B cell (primary cell): ENCODE data around the gene GPI. TPM values are rescaled to one million over a fixed set of nuclear protein-coding genes. Genes with fewer than 3 reads are reported as not detected.

Experiments
- ATAC-seq: fragments of 200-7000 bp; cut with Tn5 transposase; one replicate; pipeline ENCODE4 v1.10.0; 2021; ENCODE audit warnings: low read depth, mild to moderate bottlenecking, moderate number of reproducible peaks, moderate library complexity
- CTCF ChIA-PET: fragments of 350-600 bp; sonication (Branson Sonifier 250); formaldehyde crosslinking; loops from one replicate; lab custom pipeline; 2021; ENCODE audit warnings: antibody characterized with exemption, inconsistent platforms; lab: Charles Lee
- POLR2A ChIA-PET: fragments of 350-600 bp; sonication (Branson Sonifier 250); formaldehyde crosslinking; loops from one replicate; lab custom pipeline; 2021; ENCODE audit warnings: antibody characterized with exemption; lab: Charles Lee
- DNase-seq: peaks from one replicate; pipeline ENCODE4 v3.0.0; 2013
- H2AFZ ChIP-seq: 2 replicates; pipeline ENCODE4 v1.6.1; 2012; ENCODE audit warnings: mild to moderate bottlenecking, low read depth, low read length; ENCODE audit not compliant: insufficient read depth, poor library complexity, severe bottlenecking
- H3K27ac ChIP-seq, 2 donors: 1 replicate in 1 of 2; 2 replicates in 1 of 2; pipeline ENCODE4 v1.5.1; 2012 to 2013; ENCODE audit warnings: low read length in 2 of 2, mild to moderate bottlenecking in 2 of 2, moderate library complexity in 1 of 2
- H3K27me3 ChIP-seq, 4 experiments: fragments of 200-600 bp in 1 of 4; sonication (generic) in 1 of 4; replicated peaks in 1 of 4; 1 replicate in 2 of 4; 2 replicates in 2 of 4; pipeline versions ENCODE4 v1.6.1 to v1.7.0; 2013 to 2016; ENCODE audit warnings: low read length in 3 of 4, mild to moderate bottlenecking in 2 of 4, mixed read lengths in 1 of 4, moderate library complexity in 1 of 4; ENCODE audit not compliant: insufficient read depth in 4 of 4, control insufficient read depth in 3 of 4; ENCODE audit errors: control extremely low read depth in 1 of 4
- H3K36me3 ChIP-seq, 2 experiments: replicated peaks in 1 of 2; 1 replicate in 1 of 2; 2 replicates in 1 of 2; pipeline versions ENCODE4 v1.6.1 to v1.7.1; 2013; ENCODE audit warnings: low read length in 1 of 2; ENCODE audit not compliant: insufficient read depth in 2 of 2, control insufficient read depth in 1 of 2; ENCODE audit errors: control extremely low read depth in 1 of 2, extremely low read depth in 1 of 2
- H3K4me1 ChIP-seq, 2 donors: fragments of 200-600 bp in 1 of 2; sonication (generic) in 1 of 2; 1 replicate in 1 of 2; 2 replicates in 1 of 2; pipeline versions ENCODE4 v1.5.1 to v1.6.1; 2013 to 2017; ENCODE audit warnings: low read length in 2 of 2; ENCODE audit not compliant: control insufficient read depth in 2 of 2, insufficient read depth in 2 of 2
- H3K4me2 ChIP-seq: replicated peaks from 2 replicates; pipeline ENCODE3; 2012; ENCODE audit warnings: mild to moderate bottlenecking, low read depth, low read length; ENCODE audit not compliant: poor library complexity, severe bottlenecking
- H3K4me3 ChIP-seq, 5 experiments: fragments of 200-600 bp in 1 of 5; sonication (generic) in 1 of 5; 1 replicate in 3 of 5; 2 replicates in 2 of 5; pipeline versions ENCODE4 v1.5.1 to v1.7.0; 2011 to 2016; ENCODE audit warnings: low read length in 4 of 5, mild to moderate bottlenecking in 4 of 5, low read depth in 2 of 5, control low read depth in 1 of 5, moderate library complexity in 1 of 5; ENCODE audit not compliant: insufficient read depth in 1 of 5; ENCODE audit errors: control extremely low read depth in 1 of 5, extremely low read depth in 1 of 5
- H3K79me2 ChIP-seq: fragments of 200-600 bp; sonication (generic); one replicate; pipeline ENCODE4 v1.6.0; 2016; ENCODE audit warnings: low read length; ENCODE audit not compliant: control insufficient read depth, insufficient read depth
- H3K9ac ChIP-seq: fragments of 200-600 bp; sonication (generic); 2 replicates; pipeline ENCODE4 v1.6.1; 2017; ENCODE audit warnings: mild to moderate bottlenecking, low read length, moderate library complexity
- H3K9me3 ChIP-seq, 3 donors: one replicate each; pipeline versions ENCODE4 v1.6.1 to v1.7.1; 2013; ENCODE audit warnings: low read length in 2 of 3; ENCODE audit not compliant: control insufficient read depth in 2 of 3, insufficient read depth in 1 of 3; ENCODE audit errors: control extremely low read depth in 1 of 3
- H4K20me1 ChIP-seq: 2 replicates; pipeline ENCODE4 v1.6.0; 2012; ENCODE audit warnings: mild to moderate bottlenecking, low read length; ENCODE audit not compliant: insufficient read depth, control insufficient read depth, poor library complexity, severe bottlenecking
- H3K27ac Mint-ChIP-seq: one replicate; pipeline ENCODE4 v1.8.0; 2021; ENCODE audit warnings: mixed read lengths
- H3K27me3 Mint-ChIP-seq: one replicate; pipeline ENCODE4 v1.8.0; 2021; ENCODE audit warnings: mixed read lengths
- H3K4me1 Mint-ChIP-seq: one replicate; pipeline ENCODE4 v1.8.0; 2021; ENCODE audit warnings: mixed read lengths
- H3K4me3 Mint-ChIP-seq: one replicate; pipeline ENCODE4 v1.8.0; 2021; ENCODE audit warnings: mixed read lengths
- H3K9me3 Mint-ChIP-seq: one replicate; pipeline ENCODE4 v1.8.0; 2022; ENCODE audit warnings: mixed read lengths; ENCODE audit not compliant: insufficient read depth
- EZH2 ChIP-seq: IDR thresholded peaks from 2 replicates; pipeline ENCODE4 v1.6.1; 2012; ENCODE audit warnings: borderline replicate concordance, low read depth, mild to moderate bottlenecking, moderate library complexity, low read length; ENCODE audit not compliant: insufficient read depth, poor library complexity, severe bottlenecking
- whole genome bisulfite sequencing: methylation state at CpG from one replicate; pipeline ENCODE4 v1.1.5; 2013; ENCODE audit warnings: missing lambda C conversion rate; ENCODE audit not compliant: insufficient coverage; 5-methylcytosine and 5-hydroxymethylcytosine counted together
- intact Hi-C: fragments of 100-400 bp; cut with micrococcal nuclease; formaldehyde crosslinking; loops from one replicate; pipeline ENCODE4 v1.10.0; 2022
- polyA plus RNA-seq: library from polyadenylated mRNA; depleted of rRNA; stranded (reverse); fragments of >200 nt; gene quantifications from 2 replicates; pipeline ENCODE4 v1.2.3, GENCODE V29; 2012
- total RNA-seq, 2 donors: library from RNA; stranded (reverse); fragments of 120-200 nt in 1 of 2; gene quantifications; 1 replicate in 1 of 2; 2 replicates in 1 of 2; pipeline versions ENCODE4 v1.2.3 to v1.2.4, GENCODE V29; 2013 to 2022
- TF ChIP-seq, protein P1 (sequence below): fragments of 200-600 bp; IDR thresholded peaks from one replicate; pipeline ENCODE4 v1.8.0; 2022; ENCODE audit warnings: antibody characterized with exemption, mild to moderate bottlenecking

The GPI gene
- total and polyA plus RNA-seq, 2 donors (not counting 1 experiment from before 2014, with no cell fraction given), result 74.5 to 102 TPM

DNA sequence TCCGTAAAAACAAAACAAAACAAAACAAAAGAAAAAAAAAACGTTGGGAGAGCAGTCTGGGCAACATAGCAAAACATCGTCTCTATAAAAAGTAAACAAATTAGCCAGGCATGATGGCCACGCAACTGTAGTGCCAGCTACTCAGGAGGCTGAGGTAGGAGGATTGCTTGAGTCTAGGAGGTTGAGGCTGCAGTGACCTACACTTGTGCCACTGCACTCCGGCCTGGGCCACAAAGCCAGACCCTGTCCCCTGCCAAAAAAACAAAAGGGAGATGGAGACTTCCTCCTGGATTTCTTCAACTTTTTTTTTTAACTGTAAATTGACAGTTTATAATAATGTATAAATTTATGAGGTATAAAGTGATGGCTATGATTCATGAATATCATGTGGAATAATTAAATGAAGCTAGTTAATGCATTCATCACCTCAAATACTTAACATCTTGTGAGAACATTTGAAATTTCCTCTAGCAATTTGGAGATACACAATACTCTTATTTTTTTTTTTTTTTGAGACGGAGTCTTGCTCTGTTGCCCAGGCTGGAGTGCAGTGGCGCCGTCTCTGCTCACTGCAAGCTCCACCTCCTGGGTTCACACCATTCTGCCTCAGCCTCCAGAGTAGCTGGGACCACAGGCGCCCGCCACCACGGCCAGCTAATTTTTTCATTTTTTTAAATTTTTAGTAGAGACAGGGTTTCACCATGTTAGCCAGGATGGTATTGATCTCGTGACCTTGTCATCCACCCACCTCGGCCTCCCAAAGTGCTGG, 41.1 kb downstream of the GPI start:
- intact Hi-C loops, result no loop called here
- H3K4me1 Mint-ChIP-seq, result peaks cover 26% of the 10 kb centered on the region
- Histone ChIP-seq H3K4me2 (no peak overlapping the region), H2AFZ (no peak overlapping the region), H3K27ac (no peak overlapping the region), H3K79me2 (peaks cover 22% of the 10 kb centered on the region), H3K27me3 (no peaks in the 10 kb centered on the region), H4K20me1 (no peaks in the 10 kb centered on the region), H3K36me3 (peaks cover 2 to 7% of the 10 kb centered on the region in 2 experiments), H3K9ac (no peak overlapping the region), H3K4me1 (peaks cover 0 to 18% of the 10 kb centered on the region in 2 donors), H3K4me3 (no peak overlapping the region), H3K9me3 (no peaks in the 10 kb centered on the region)
- H3K27ac Mint-ChIP-seq, result no peak overlapping the region
- 92% methylated on average over 7 of the region's 13 CpGs for WGBS
- ChIA-PET POLR2A (no interaction called here), CTCF (interaction anchor here (0.7 kb wide), 1 partner anchor 9 kb away, joined by 3 read pairs; no protein-coding TSS in a partner anchor)
- no peaks in the 10 kb centered on the region for H3K27me3 Mint-ChIP-seq
- no peaks in the 10 kb centered on the region for H3K9me3 Mint-ChIP-seq
- ATAC-seq (no peak), DNase-seq (no peak)
- H3K4me3 Mint-ChIP-seq, result no peak overlapping the region
- TF ChIP-seq, protein P1, sequence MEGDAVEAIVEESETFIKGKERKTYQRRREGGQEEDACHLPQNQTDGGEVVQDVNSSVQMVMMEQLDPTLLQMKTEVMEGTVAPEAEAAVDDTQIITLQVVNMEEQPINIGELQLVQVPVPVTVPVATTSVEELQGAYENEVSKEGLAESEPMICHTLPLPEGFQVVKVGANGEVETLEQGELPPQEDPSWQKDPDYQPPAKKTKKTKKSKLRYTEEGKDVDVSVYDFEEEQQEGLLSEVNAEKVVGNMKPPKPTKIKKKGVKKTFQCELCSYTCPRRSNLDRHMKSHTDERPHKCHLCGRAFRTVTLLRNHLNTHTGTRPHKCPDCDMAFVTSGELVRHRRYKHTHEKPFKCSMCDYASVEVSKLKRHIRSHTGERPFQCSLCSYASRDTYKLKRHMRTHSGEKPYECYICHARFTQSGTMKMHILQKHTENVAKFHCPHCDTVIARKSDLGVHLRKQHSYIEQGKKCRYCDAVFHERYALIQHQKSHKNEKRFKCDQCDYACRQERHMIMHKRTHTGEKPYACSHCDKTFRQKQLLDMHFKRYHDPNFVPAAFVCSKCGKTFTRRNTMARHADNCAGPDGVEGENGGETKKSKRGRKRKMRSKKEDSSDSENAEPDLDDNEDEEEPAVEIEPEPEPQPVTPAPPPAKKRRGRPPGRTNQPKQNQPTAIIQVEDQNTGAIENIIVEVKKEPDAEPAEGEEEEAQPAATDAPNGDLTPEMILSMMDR, result no peak
- TF ChIP-seq EZH2, result no peak

DNA sequence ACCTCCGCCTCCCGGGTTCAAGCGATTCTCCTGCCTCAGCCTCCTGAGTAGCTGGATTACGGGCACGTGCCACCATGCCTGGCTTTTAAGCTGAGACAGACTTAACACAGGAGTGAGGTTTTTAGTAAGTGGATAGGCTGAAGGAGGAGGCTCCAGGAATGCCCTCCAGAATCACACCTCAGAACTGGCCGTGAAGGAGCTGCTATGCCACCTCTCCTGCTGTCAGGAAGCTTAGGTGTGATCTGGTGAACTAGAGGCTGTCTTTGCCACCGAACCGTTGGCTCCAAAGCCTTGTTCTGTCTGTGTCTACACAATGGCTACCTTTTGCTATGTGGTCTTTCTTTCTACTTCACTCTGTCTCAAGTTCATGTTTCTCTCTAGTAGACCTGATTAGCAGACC, 43.4 kb downstream of the GPI start:
- Histone ChIP-seq H3K4me1 (peaks cover 0 to 18% of the 10 kb centered on the region in 2 donors), H3K36me3 (peaks cover 2 to 9% of the 10 kb centered on the region in 2 experiments), H3K9me3 (no peaks in the 10 kb centered on the region), H2AFZ (no peak overlapping the region), H3K4me3 (no peak overlapping the region), H3K27me3 (no peaks in the 10 kb centered on the region), H3K9ac (no peak overlapping the region), H3K27ac (no peak overlapping the region), H4K20me1 (no peaks in the 10 kb centered on the region), H3K79me2 (peaks cover 28% of the 10 kb centered on the region), H3K4me2 (no peak overlapping the region)
- no peak for DNase-seq
- CTCF ChIA-PET, result no interaction called here
- H3K27ac Mint-ChIP-seq, result no peak overlapping the region
- no peak for TF ChIP-seq EZH2
- TF ChIP-seq, protein P1, result no peak
- no peaks in the 10 kb centered on the region for H3K9me3 Mint-ChIP-seq
- intact Hi-C loops, result no loop called here
- POLR2A ChIA-PET, result interaction anchor here (0.7 kb wide), 1 partner anchor 21 kb away, joined by 3 read pairs; no protein-coding TSS in a partner anchor
- 100% methylated on average over 8 of the region's 8 CpGs for WGBS
- no peak for ATAC-seq
- peaks cover 26% of the 10 kb centered on the region for H3K4me1 Mint-ChIP-seq
- H3K4me3 Mint-ChIP-seq, result no peak overlapping the region
- no peaks in the 10 kb centered on the region for H3K27me3 Mint-ChIP-seq
